Activated naive CD8-positive, alpha-beta T cell treated with anti-CD3 and anti-CD28 coated beads, Interleukin-2, amount 50 U/mL, for 24 hours (primary cell): Measurements from ENCODE around the gene MCAT.

Experiments used
- ATAC-seq: fragments of 150-1000 bp; cut with Tn5 transposase; one replicate; pipeline ENCODE4 v1.10.0; 2021
- DNase-seq: peaks from one replicate; pipeline ENCODE4 v3.0.0; 2021
- H3K27ac Mint-ChIP-seq: one replicate; pipeline ENCODE4 v1.8.0; 2021; ENCODE audit warnings: mild to moderate bottlenecking, mixed read lengths
- H3K27me3 Mint-ChIP-seq: one replicate; pipeline ENCODE4 v1.8.0; 2021; ENCODE audit warnings: mixed read lengths
- H3K36me3 Mint-ChIP-seq: one replicate; pipeline ENCODE4 v1.8.0; 2021; ENCODE audit warnings: low read depth, mixed read lengths
- H3K4me1 Mint-ChIP-seq: one replicate; pipeline ENCODE4 v1.8.0; 2021; ENCODE audit warnings: mixed read lengths
- H3K4me3 Mint-ChIP-seq: one replicate; pipeline ENCODE4 v1.8.0; 2021; ENCODE audit warnings: mild to moderate bottlenecking, moderate library complexity, mixed read lengths
- H3K9me3 Mint-ChIP-seq: one replicate; pipeline ENCODE4 v1.8.0; 2021; ENCODE audit warnings: mixed read lengths

The MCAT gene

GRCh38 chr22:43166132-43166930 is 23.1 kb upstream of the MCAT start:
- Mint-ChIP-seq H3K36me3 (peaks cover 18% of the 10 kb centered on the region), H3K4me3 (no peak overlapping the region), H3K9me3 (no peaks in the 10 kb centered on the region), H3K27me3 (no peaks in the 10 kb centered on the region), H3K27ac (no peak overlapping the region), H3K4me1 (no peaks in the 10 kb centered on the region)
- no peak for ATAC-seq
- no peak for DNase-seq

- Mint-ChIP-seq H3K4me3 (no peak overlapping the region), H3K36me3 (peaks cover 7% of the 10 kb centered on the region), H3K9me3 (no peaks in the 10 kb centered on the region), H3K4me1 (no peaks in the 10 kb centered on the region), H3K27me3 (no peaks in the 10 kb centered on the region), H3K27ac (no peak overlapping the region)
- no peak for DNase-seq
- no peak for ATAC-seq
Observed at GRCh38 chr22:43164636-43165035, 21.4 kb upstream of the MCAT start.

GRCh38 chr22:43163241-43163795 is 20.1 kb upstream of the MCAT start:
- Mint-ChIP-seq H3K4me3 (no peak overlapping the region), H3K36me3 (peaks cover 8% of the 10 kb centered on the region), H3K27ac (no peak overlapping the region), H3K9me3 (no peaks in the 10 kb centered on the region), H3K27me3 (no peaks in the 10 kb centered on the region), H3K4me1 (no peaks in the 10 kb centered on the region)
- ATAC-seq (no peak), DNase-seq (no peak)

GRCh38 chr22:43162412-43163150 is 19.4 kb upstream of the MCAT start:
- Mint-ChIP-seq H3K27me3 (no peaks in the 10 kb centered on the region), H3K36me3 (peaks cover 8% of the 10 kb centered on the region), H3K4me1 (no peaks in the 10 kb centered on the region), H3K4me3 (no peak overlapping the region), H3K27ac (no peak overlapping the region), H3K9me3 (no peaks in the 10 kb centered on the region)
- no peak for DNase-seq
- no peak for ATAC-seq

GRCh38 chr22:43160497-43161126 is 17.4 kb upstream of the MCAT start:
- no peak overlapping the region for H3K27ac Mint-ChIP-seq
- no peaks in the 10 kb centered on the region for H3K9me3 Mint-ChIP-seq
- peaks cover 5% of the 10 kb centered on the region for H3K4me1 Mint-ChIP-seq
- no peaks in the 10 kb centered on the region for H3K27me3 Mint-ChIP-seq
- no peak for ATAC-seq
- peaks cover 8% of the 10 kb centered on the region for H3K36me3 Mint-ChIP-seq
- H3K4me3 Mint-ChIP-seq: no peak overlapping the region
- DNase-seq: no peak

GRCh38 chr22:43159484-43160178 is 16.4 kb upstream of the MCAT start:
- ATAC-seq: no peak

GRCh38 chr22:43158778-43159483 is 15.7 kb upstream of the MCAT start:
- Mint-ChIP-seq H3K27ac (no peak overlapping the region), H3K9me3 (no peaks in the 10 kb centered on the region)
- DNase-seq: no peak

More at GRCh38 chr22:43159484-43160178, 16.4 kb upstream of the MCAT start:
- H3K36me3 Mint-ChIP-seq: peaks cover 8% of the 10 kb centered on the region
- H3K27ac Mint-ChIP-seq: no peak overlapping the region
- H3K4me3 Mint-ChIP-seq: no peak overlapping the region
- peaks cover 10% of the 10 kb centered on the region for H3K4me1 Mint-ChIP-seq
- no peaks in the 10 kb centered on the region for H3K9me3 Mint-ChIP-seq
- H3K27me3 Mint-ChIP-seq: no peaks in the 10 kb centered on the region
- DNase-seq: no peak

GRCh38 chr22:43157874-43158546 is 14.8 kb upstream of the MCAT start:
- H3K27ac Mint-ChIP-seq: no peak overlapping the region
- H3K9me3 Mint-ChIP-seq: no peaks in the 10 kb centered on the region
- DNase-seq (no peak), ATAC-seq (no peak)
- peaks cover 14% of the 10 kb centered on the region for H3K4me1 Mint-ChIP-seq
- peaks cover 5% of the 10 kb centered on the region for H3K36me3 Mint-ChIP-seq
- no peak overlapping the region for H3K4me3 Mint-ChIP-seq
- no peaks in the 10 kb centered on the region for H3K27me3 Mint-ChIP-seq

More at GRCh38 chr22:43158778-43159483, 15.7 kb upstream of the MCAT start:
- peaks cover 12% of the 10 kb centered on the region for H3K4me1 Mint-ChIP-seq
- no peaks in the 10 kb centered on the region for H3K27me3 Mint-ChIP-seq
- no peak for ATAC-seq
- H3K4me3 Mint-ChIP-seq: no peak overlapping the region
- H3K36me3 Mint-ChIP-seq: peaks cover 7% of the 10 kb centered on the region

GRCh38 chr22:43156413-43156812 is 13.2 kb upstream of the MCAT start:
- no peak overlapping the region for H3K4me3 Mint-ChIP-seq
- no peaks in the 10 kb centered on the region for H3K9me3 Mint-ChIP-seq
- no peaks in the 10 kb centered on the region for H3K27me3 Mint-ChIP-seq
- H3K4me1 Mint-ChIP-seq: peaks cover 20% of the 10 kb centered on the region
- ATAC-seq (no peak), DNase-seq (no peak)
- H3K27ac Mint-ChIP-seq: no peak overlapping the region
- peaks cover 2% of the 10 kb centered on the region for H3K36me3 Mint-ChIP-seq

- Mint-ChIP-seq H3K27me3 (no peaks in the 10 kb centered on the region), H3K9me3 (no peaks in the 10 kb centered on the region), H3K4me3 (no peak overlapping the region), H3K4me1 (peaks cover 24% of the 10 kb centered on the region), H3K27ac (no peak overlapping the region), H3K36me3 (peaks cover 2% of the 10 kb centered on the region)
- DNase-seq: peak; percentile 16
- no peak for ATAC-seq
Observed at GRCh38 chr22:43155789-43156188, 12.6 kb upstream of the MCAT start.

- no peak overlapping the region for H3K27ac Mint-ChIP-seq
- H3K27me3 Mint-ChIP-seq: no peaks in the 10 kb centered on the region
- peaks cover 2% of the 10 kb centered on the region for H3K36me3 Mint-ChIP-seq
- H3K4me3 Mint-ChIP-seq: no peak overlapping the region
- H3K9me3 Mint-ChIP-seq: no peaks in the 10 kb centered on the region
- H3K4me1 Mint-ChIP-seq: peaks cover 28% of the 10 kb centered on the region
- ATAC-seq: no peak
- no peak for DNase-seq
Observed at GRCh38 chr22:43154887-43155536, 11.8 kb upstream of the MCAT start.

- H3K4me1 Mint-ChIP-seq: peaks cover 28% of the 10 kb centered on the region
- peaks cover 2% of the 10 kb centered on the region for H3K36me3 Mint-ChIP-seq
- no peaks in the 10 kb centered on the region for H3K9me3 Mint-ChIP-seq
- no peaks in the 10 kb centered on the region for H3K27me3 Mint-ChIP-seq
- no peak overlapping the region for H3K27ac Mint-ChIP-seq
- DNase-seq: no peak
- ATAC-seq: no peak
- no peak overlapping the region for H3K4me3 Mint-ChIP-seq
Observed at GRCh38 chr22:43153899-43154298, 10.7 kb upstream of the MCAT start.
